HG02571 (cell line): Measurements from ENCODE around the gene CFAP43.
"Not testable (repeated sequence)": the region's sequence is repeated elsewhere in the genome, so short reads cannot be mapped to it uniquely, and the experiment has no call there.

Experiments
- ATAC-seq: cut with Tn5 transposase; IDR thresholded peaks from one replicate; pipeline ENCODE4 v1.9.1; 2021; ENCODE audit warnings: mild to moderate bottlenecking, moderate library complexity; ENCODE audit not compliant: unreplicated experiment

CFAP43 gene

GRCh38 chr10:104233817-104234216 lies 1.7 kb upstream of the CFAP43 start:
- no peak for ATAC-seq

GRCh38 chr10:104232613-104233102 lies 494 bp upstream of the CFAP43 start:
- ATAC-seq: no peak

- no peak for ATAC-seq
Observed at GRCh38 chr10:104230490-104230889, 1.7 kb downstream of the CFAP43 start.

- ATAC-seq: no peak
Observed at GRCh38 chr10:104223304-104223703, 8.9 kb downstream of the CFAP43 start.

GRCh38 chr10:104220522-104220921 lies 11.6 kb downstream of the CFAP43 start:
- ATAC-seq: no peak

GRCh38 chr10:104218751-104219150 lies 13.4 kb downstream of the CFAP43 start:
- ATAC-seq: no peak

GRCh38 chr10:104216631-104217030 lies 15.5 kb downstream of the CFAP43 start:
- ATAC-seq: no peak

GRCh38 chr10:104209575-104210198 lies 22.5 kb downstream of the CFAP43 start:
- no peak for ATAC-seq

GRCh38 chr10:104208730-104209129 lies 23.4 kb downstream of the CFAP43 start:
- no peak for ATAC-seq

- no peak for ATAC-seq
Observed at GRCh38 chr10:104202231-104202630, 29.9 kb downstream of the CFAP43 start.

GRCh38 chr10:104201636-104202035 lies 30.5 kb downstream of the CFAP43 start:
- no peak for ATAC-seq

- no peak for ATAC-seq
Observed at GRCh38 chr10:104199567-104199966, 32.6 kb downstream of the CFAP43 start.

- ATAC-seq: no peak
Observed at GRCh38 chr10:104197364-104197763, 34.8 kb downstream of the CFAP43 start.

GRCh38 chr10:104195706-104196105 lies 36.5 kb downstream of the CFAP43 start:
- ATAC-seq: no peak

- ATAC-seq: no peak
Observed at GRCh38 chr10:104193787-104194186, 38.4 kb downstream of the CFAP43 start.

GRCh38 chr10:104190695-104191094 lies 41.5 kb downstream of the CFAP43 start:
- ATAC-seq: no peak

GRCh38 chr10:104183682-104184081 lies 48.5 kb downstream of the CFAP43 start:
- ATAC-seq: no peak

- ATAC-seq: not testable (repeated sequence)
Observed at GRCh38 chr10:104174136-104174535, 58.0 kb downstream of the CFAP43 start.

- no peak for ATAC-seq
Observed at GRCh38 chr10:104170610-104171254, 61.4 kb downstream of the CFAP43 start.

GRCh38 chr10:104155591-104155990 lies 76.6 kb downstream of the CFAP43 start:
- ATAC-seq: no peak

- ATAC-seq: no peak
Observed at GRCh38 chr10:104151737-104152136, 80.4 kb downstream of the CFAP43 start.

GRCh38 chr10:104150139-104150538 lies 82.0 kb downstream of the CFAP43 start:
- ATAC-seq: no peak

- no peak for ATAC-seq
Observed at GRCh38 chr10:104146882-104147281, 85.3 kb downstream of the CFAP43 start.
